HepG2 (cell line): ENCODE results near the gene OR4N2.
"Not testable (repeated sequence)": the region's sequence is repeated elsewhere in the genome, so short reads cannot be mapped to it uniquely, and the experiment has no call there.

Experiments
- YY1 ChIP-seq: IDR thresholded peaks from 2 replicates; pipeline ENCODE4 v1.6.1; 2011; ENCODE audit warnings: low read length, low read depth, moderate library complexity, mild to moderate bottlenecking; ENCODE audit not compliant: insufficient read depth, insufficient replicate concordance
- ZNF441 ChIP-seq: sonication (generic); formaldehyde crosslinking; IDR thresholded peaks from 2 replicates; pipeline ENCODE4 v1.7.0; 2021; ENCODE audit warnings: missing genetic modification reagents, borderline replicate concordance

GRCh38 chr14:19787318-19787717 lies 16.3 kb upstream of the OR4N2 start:
- TF ChIP-seq YY1; ZNF441 (CRISPR knock-in tag): not testable (repeated sequence)
